ENCODE results near the gene PCDHGA9.
"Not testable (repeated sequence)": the region's sequence is repeated elsewhere in the genome, so short reads cannot be mapped to it uniquely, and the experiment has no call there.

Gene PCDHGA9

GRCh38 chr5:141384471-141385267 is 17.9 kb upstream of the PCDHGA9 start:
- DNase-seq, result no peak

GRCh38 chr5:141387557-141388311 is 14.8 kb upstream of the PCDHGA9 start, which contains the start of gene PCDHGB4:
TSS of gene PCDHGB4 (plus strand) at chr5:141387698. CDS start at chr5:141387885, 187 bp downstream.
- not testable (repeated sequence) for DNase-seq

GRCh38 chr5:141388661-141389060 is 13.9 kb upstream of the PCDHGA9 start:
- no peak for DNase-seq

GRCh38 chr5:141389153-141390042 is 13.2 kb upstream of the PCDHGA9 start:
- no peak for DNase-seq

GRCh38 chr5:141392429-141393198 is 10.0 kb upstream of the PCDHGA9 start, which contains the start of gene PCDHGA8:
TSS of gene PCDHGA8 (plus strand) at chr5:141392633. CDS start at chr5:141392814, 181 bp downstream.
- no peak for DNase-seq

GRCh38 chr5:141393267-141393666 is 9.3 kb upstream of the PCDHGA9 start:
- no peak for DNase-seq

GRCh38 chr5:141394401-141395187 is 8.0 kb upstream of the PCDHGA9 start:
- DNase-seq, result not testable (repeated sequence)

- DNase-seq, result not testable (repeated sequence)
Observed at GRCh38 chr5:141397756-141398551, 4.6 kb upstream of the PCDHGA9 start, which contains the start of gene PCDHGB5. TSS of gene PCDHGB5 (plus strand) at chr5:141397947. CDS start at chr5:141398128, 181 bp downstream.

- DNase-seq, result no peak
Observed at GRCh38 chr5:141398608-141399007, 4.0 kb upstream of the PCDHGA9 start.

- DNase-seq, result no peak
Observed at GRCh38 chr5:141399555-141400258, 2.9 kb upstream of the PCDHGA9 start.

GRCh38 chr5:141403387-141403786 is 809 bp downstream of the PCDHGA9 start:
- no peak for DNase-seq

- DNase-seq, result not testable (repeated sequence)
Observed at GRCh38 chr5:141407790-141408505, 5.4 kb downstream of the PCDHGA9 start, which contains the start of gene PCDHGB6. TSS of gene PCDHGB6 (plus strand) at chr5:141408021. CDS start at chr5:141408203, 182 bp downstream.

- DNase-seq, result no peak
Observed at GRCh38 chr5:141409598-141410306, 7.2 kb downstream of the PCDHGA9 start.

- no peak for DNase-seq
Observed at GRCh38 chr5:141411575-141411974, 9.0 kb downstream of the PCDHGA9 start.

GRCh38 chr5:141412854-141413539 is 10.4 kb downstream of the PCDHGA9 start, which contains the start of gene PCDHGA10:
TSS of gene PCDHGA10 (plus strand) at chr5:141412987. CDS start at chr5:141413176, 189 bp downstream.
- DNase-seq, result peak; percentile 5

- no peak for DNase-seq
Observed at GRCh38 chr5:141413540-141414069, 11.0 kb downstream of the PCDHGA9 start.
